ENCODE results near the gene CNKSR2. TPM values are rescaled to one million over a fixed set of nuclear protein-coding genes. Genes with fewer than 3 reads are reported as not detected.

The CNKSR2 gene
- total and polyA plus RNA-seq, 4 donors = 0.74 to 41.4 (median 2.1) TPM

- no peak for ATAC-seq (ENCODE audit: insufficient read depth, low FRiP score)
Measured at GRCh38 chrX:21565025-21565424, 190.8 kb downstream of the CNKSR2 start.

GRCh38 chrX:21574793-21575192 lies 200.6 kb downstream of the CNKSR2 start:
- DNase-seq (no peak), ATAC-seq (ENCODE audit: insufficient read depth, low FRiP score) (no peak)
- H3K27ac ChIP-seq (ENCODE audit: low read depth in 1 of 2, low read length in 1 of 2) = no peak overlapping the region
- no peak overlapping the region for H3K4me3 ChIP-seq
- H3K27me3 ChIP-seq (ENCODE audit: control insufficient read depth in 3 of 3, insufficient read depth in 3 of 3, low read length in 2 of 3) = peaks cover 0 to 4% (median 0%) of the 10 kb centered on the region in 3 donors
- no peaks in the 10 kb centered on the region for H3K4me1 ChIP-seq (ENCODE audit: control insufficient read depth in 5 of 5, insufficient read depth in 5 of 5, low read length in 5 of 5)
- peaks cover 0 to 6% (median 0%) of the 10 kb centered on the region in 4 donors for H3K36me3 ChIP-seq (ENCODE audit: control insufficient read depth in 4 of 4, insufficient read depth in 4 of 4, low read length in 4 of 4)
- peaks cover 0 to 7% (median 3%) of the 10 kb centered on the region in 4 donors for H3K9me3 ChIP-seq (ENCODE audit: control insufficient read depth in 4 of 4, insufficient read depth in 3 of 4, low read length in 3 of 4)
- WGBS, 2 donors = 82 to 84% methylated on average over 1 of the region's 1 CpG
- no peak for TF ChIP-seq CTCF (IDR thresholded peaks at IDR 0.05; ENCODE audit: control extremely low read depth, extremely low read depth)
- no peak overlapping the region for H3K9ac ChIP-seq (ENCODE audit: insufficient read depth in 1 of 2, low read length in 2 of 2)

More at GRCh38 chrX:21565025-21565424, 190.8 kb downstream of the CNKSR2 start:
- Histone ChIP-seq H3K27ac (ENCODE audit: low read depth in 1 of 2, low read length in 1 of 2) (no peak overlapping the region), H3K36me3 (ENCODE audit: control insufficient read depth in 4 of 4, insufficient read depth in 4 of 4, low read length in 4 of 4) (peaks cover 0 to 2% (median 0%) of the 10 kb centered on the region in 4 donors), H3K27me3 (ENCODE audit: control insufficient read depth in 3 of 3, insufficient read depth in 3 of 3, low read length in 2 of 3) (peaks cover 0 to 6% (median 4%) of the 10 kb centered on the region in 3 donors), H3K9ac (ENCODE audit: insufficient read depth in 1 of 2, low read length in 2 of 2) (no peak overlapping the region), H3K4me1 (ENCODE audit: control insufficient read depth in 5 of 5, insufficient read depth in 5 of 5, low read length in 5 of 5) (no peaks in the 10 kb centered on the region), H3K9me3 (ENCODE audit: control insufficient read depth in 4 of 4, insufficient read depth in 3 of 4, low read length in 3 of 4) (no peaks in the 10 kb centered on the region), H3K4me3 (no peak overlapping the region)
- no peak for TF ChIP-seq CTCF (IDR thresholded peaks at IDR 0.05; ENCODE audit: control extremely low read depth, extremely low read depth)
- DNase-seq = no peak
- WGBS, 2 donors = 83 to 96% methylated on average over 3 of the region's 3 CpGs

- DNase-seq (no peak), ATAC-seq (ENCODE audit: insufficient read depth, low FRiP score) (no peak)
- Histone ChIP-seq H3K9me3 (ENCODE audit: control insufficient read depth in 4 of 4, insufficient read depth in 3 of 4, low read length in 3 of 4) (peaks cover 0 to 2% (median 0%) of the 10 kb centered on the region in 4 donors), H3K4me3 (no peak overlapping the region), H3K36me3 (ENCODE audit: control insufficient read depth in 4 of 4, insufficient read depth in 4 of 4, low read length in 4 of 4) (no peaks in the 10 kb centered on the region), H3K27ac (ENCODE audit: low read depth in 1 of 2, low read length in 1 of 2) (no peak overlapping the region), H3K27me3 (ENCODE audit: control insufficient read depth in 3 of 3, insufficient read depth in 3 of 3, low read length in 2 of 3) (peaks cover 0 to 8% (median 0%) of the 10 kb centered on the region in 3 donors), H3K9ac (ENCODE audit: insufficient read depth in 1 of 2, low read length in 2 of 2) (no peak overlapping the region), H3K4me1 (ENCODE audit: control insufficient read depth in 5 of 5, insufficient read depth in 5 of 5, low read length in 5 of 5) (no peaks in the 10 kb centered on the region)
- TF ChIP-seq CTCF (IDR thresholded peaks at IDR 0.05; ENCODE audit: control extremely low read depth, extremely low read depth) = no peak
- 78 to 91% methylated on average over 3 of the region's 3 CpGs for WGBS, 2 donors
Measured at GRCh38 chrX:21581479-21581878, 207.3 kb downstream of the CNKSR2 start.

- no peak overlapping the region for H3K27ac ChIP-seq (ENCODE audit: low read depth in 1 of 2, low read length in 1 of 2)
- H3K4me3 ChIP-seq = no peak overlapping the region
- H3K4me1 ChIP-seq (ENCODE audit: control insufficient read depth in 5 of 5, insufficient read depth in 5 of 5, low read length in 5 of 5) = no peaks in the 10 kb centered on the region
- no peak for TF ChIP-seq CTCF (IDR thresholded peaks at IDR 0.05; ENCODE audit: control extremely low read depth, extremely low read depth)
- H3K9ac ChIP-seq (ENCODE audit: insufficient read depth in 1 of 2, low read length in 2 of 2) = no peak overlapping the region
- H3K27me3 ChIP-seq (ENCODE audit: control insufficient read depth in 3 of 3, insufficient read depth in 3 of 3, low read length in 2 of 3) = peaks cover 0 to 5% (median 0%) of the 10 kb centered on the region in 3 donors
- DNase-seq (no peak), ATAC-seq (ENCODE audit: insufficient read depth, low FRiP score) (no peak)
- H3K36me3 ChIP-seq (ENCODE audit: control insufficient read depth in 4 of 4, insufficient read depth in 4 of 4, low read length in 4 of 4) = no peaks in the 10 kb centered on the region
- WGBS, 2 donors = 71 to 92% methylated on average over 3 of the region's 3 CpGs
- H3K9me3 ChIP-seq (ENCODE audit: control insufficient read depth in 4 of 4, insufficient read depth in 3 of 4, low read length in 3 of 4) = peaks cover 0 to 2% (median 0%) of the 10 kb centered on the region in 4 donors
Measured at GRCh38 chrX:21586001-21586400, 211.8 kb downstream of the CNKSR2 start.
